AG09309 (cell line): Measurements from ENCODE around the gene PLEKHG2.
A peak's percentile ranks its signal among the peaks of the same experiment; 100 is the strongest.

Source experiments
- DNase-seq: peaks from one replicate; pipeline ENCODE4 v3.0.0-alpha.2; 2010; ENCODE audit warnings: low read depth
- H3K4me3 ChIP-seq: 2 replicates; pipeline ENCODE4 v1.5.1; 2011; ENCODE audit warnings: mild to moderate bottlenecking, low read depth, low read length, moderate library complexity; ENCODE audit not compliant: control insufficient read depth
- TF ChIP-seq, protein P1 (sequence below): IDR thresholded peaks from 2 replicates; pipeline ENCODE4 v1.5.1; 2011; ENCODE audit warnings: mild to moderate bottlenecking, low read depth, low read length, inconsistent platforms; ENCODE audit not compliant: insufficient read depth, control insufficient read depth; ENCODE audit errors: missing control alignments

PLEKHG2 gene

DNA sequence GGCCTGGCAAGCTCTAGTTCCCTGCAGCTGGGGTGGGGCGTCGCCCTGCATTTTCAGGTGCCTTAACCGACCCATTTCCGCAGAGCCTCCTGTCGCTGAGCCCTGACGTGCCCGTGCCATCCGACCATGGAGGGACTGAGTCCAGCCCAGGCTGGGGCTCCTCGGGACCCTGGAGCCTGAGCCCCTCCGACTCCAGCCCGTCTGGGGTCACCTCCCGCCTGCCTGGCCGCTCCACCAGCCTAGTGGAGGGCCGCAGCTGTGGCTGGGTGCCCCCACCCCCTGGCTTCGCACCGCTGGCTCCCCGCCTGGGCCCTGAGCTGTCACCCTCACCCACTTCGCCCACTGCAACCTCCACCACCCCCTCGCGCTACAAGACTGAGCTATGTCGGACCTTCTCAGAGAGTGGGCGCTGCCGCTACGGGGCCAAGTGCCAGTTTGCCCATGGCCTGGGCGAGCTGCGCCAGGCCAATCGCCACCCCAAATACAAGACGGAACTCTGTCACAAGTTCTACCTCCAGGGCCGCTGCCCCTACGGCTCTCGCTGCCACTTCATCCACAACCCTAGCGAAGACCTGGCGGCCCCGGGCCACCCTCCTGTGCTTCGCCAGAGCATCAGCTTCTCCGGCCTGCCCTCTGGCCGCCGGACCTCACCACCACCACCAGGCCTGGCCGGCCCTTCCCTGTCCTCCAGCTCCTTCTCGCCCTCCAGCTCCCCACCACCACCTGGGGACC, 4.6 kb upstream of the PLEKHG2 start:
- DNase-seq = no peak
- TF ChIP-seq, protein P1, sequence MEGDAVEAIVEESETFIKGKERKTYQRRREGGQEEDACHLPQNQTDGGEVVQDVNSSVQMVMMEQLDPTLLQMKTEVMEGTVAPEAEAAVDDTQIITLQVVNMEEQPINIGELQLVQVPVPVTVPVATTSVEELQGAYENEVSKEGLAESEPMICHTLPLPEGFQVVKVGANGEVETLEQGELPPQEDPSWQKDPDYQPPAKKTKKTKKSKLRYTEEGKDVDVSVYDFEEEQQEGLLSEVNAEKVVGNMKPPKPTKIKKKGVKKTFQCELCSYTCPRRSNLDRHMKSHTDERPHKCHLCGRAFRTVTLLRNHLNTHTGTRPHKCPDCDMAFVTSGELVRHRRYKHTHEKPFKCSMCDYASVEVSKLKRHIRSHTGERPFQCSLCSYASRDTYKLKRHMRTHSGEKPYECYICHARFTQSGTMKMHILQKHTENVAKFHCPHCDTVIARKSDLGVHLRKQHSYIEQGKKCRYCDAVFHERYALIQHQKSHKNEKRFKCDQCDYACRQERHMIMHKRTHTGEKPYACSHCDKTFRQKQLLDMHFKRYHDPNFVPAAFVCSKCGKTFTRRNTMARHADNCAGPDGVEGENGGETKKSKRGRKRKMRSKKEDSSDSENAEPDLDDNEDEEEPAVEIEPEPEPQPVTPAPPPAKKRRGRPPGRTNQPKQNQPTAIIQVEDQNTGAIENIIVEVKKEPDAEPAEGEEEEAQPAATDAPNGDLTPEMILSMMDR = no peak
- H3K4me3 ChIP-seq = peak overlapping the region; percentile 88

DNA sequence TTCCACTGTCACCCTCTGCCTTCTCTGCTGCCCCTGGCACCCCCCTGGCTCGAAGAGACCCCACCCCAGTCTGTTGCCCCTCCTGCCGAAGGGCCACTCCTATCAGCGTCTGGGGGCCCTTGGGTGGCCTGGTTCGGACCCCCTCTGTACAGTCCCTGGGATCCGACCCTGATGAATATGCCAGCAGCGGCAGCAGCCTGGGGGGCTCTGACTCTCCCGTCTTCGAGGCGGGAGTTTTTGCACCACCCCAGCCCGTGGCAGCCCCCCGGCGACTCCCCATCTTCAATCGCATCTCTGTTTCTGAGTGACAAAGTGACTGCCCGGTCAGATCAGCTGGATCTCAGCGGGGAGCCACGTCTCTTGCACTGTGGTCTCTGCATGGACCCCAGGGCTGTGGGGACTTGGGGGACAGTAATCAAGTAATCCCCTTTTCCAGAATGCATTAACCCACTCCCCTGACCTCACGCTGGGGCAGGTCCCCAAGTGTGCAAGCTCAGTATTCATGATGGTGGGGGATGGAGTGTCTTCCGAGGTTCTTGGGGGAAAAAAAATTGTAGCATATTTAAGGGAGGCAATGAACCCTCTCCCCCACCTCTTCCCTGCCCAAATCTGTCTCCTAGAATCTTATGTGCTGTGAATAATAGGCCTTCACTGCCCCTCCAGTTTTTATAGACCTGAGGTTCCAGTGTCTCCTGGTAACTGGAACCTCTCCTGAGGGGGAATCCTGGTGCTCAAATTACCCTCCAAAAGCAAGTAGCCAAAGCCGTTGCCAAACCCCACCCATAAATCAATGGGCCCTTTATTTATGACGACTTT, 3.9 kb upstream of the PLEKHG2 start:
- DNase-seq = no peak

DNA sequence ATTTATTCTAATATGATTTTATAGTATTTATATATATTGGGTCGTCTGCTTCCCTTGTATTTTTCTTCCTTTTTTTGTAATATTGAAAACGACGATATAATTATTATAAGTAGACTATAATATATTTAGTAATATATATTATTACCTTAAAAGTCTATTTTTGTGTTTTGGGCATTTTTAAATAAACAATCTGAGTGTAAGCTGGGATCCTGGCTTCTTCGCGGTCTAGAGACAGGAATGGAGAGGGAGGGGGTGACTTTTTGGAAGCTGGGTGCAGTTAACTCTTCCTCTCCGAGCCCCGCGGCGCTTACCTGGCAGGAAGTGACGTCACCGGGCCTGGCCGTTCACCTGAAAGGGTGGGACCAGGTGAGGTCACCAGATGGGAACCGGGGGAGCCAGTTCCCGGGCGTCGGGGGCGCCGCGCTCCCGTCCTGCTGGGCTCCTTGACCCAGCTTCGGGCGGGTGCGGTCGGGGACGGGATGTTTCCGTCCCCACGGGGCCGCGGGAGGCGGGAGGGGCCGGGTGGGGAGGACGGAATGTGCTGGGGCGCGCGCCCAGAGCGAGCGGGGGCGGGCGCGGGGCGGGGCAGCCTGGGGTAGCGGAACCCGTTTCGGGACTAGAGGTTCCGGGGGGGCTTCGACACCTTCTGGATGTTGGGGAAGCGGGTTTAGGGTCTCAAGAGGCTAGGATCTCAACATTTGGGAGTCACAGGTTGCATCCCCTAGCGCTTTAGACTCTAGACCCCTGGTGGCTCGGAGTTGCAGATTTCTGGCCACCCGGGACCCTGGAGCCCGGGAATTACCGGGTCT, 3.1 kb upstream of the PLEKHG2 start:
- no peak for DNase-seq
- TF ChIP-seq, protein P1 = no peak

More for the DNA sequence above, 3.9 kb upstream of the PLEKHG2 start:
- TF ChIP-seq, protein P1 = no peak
- peak overlapping the region; percentile 88 for H3K4me3 ChIP-seq

DNA sequence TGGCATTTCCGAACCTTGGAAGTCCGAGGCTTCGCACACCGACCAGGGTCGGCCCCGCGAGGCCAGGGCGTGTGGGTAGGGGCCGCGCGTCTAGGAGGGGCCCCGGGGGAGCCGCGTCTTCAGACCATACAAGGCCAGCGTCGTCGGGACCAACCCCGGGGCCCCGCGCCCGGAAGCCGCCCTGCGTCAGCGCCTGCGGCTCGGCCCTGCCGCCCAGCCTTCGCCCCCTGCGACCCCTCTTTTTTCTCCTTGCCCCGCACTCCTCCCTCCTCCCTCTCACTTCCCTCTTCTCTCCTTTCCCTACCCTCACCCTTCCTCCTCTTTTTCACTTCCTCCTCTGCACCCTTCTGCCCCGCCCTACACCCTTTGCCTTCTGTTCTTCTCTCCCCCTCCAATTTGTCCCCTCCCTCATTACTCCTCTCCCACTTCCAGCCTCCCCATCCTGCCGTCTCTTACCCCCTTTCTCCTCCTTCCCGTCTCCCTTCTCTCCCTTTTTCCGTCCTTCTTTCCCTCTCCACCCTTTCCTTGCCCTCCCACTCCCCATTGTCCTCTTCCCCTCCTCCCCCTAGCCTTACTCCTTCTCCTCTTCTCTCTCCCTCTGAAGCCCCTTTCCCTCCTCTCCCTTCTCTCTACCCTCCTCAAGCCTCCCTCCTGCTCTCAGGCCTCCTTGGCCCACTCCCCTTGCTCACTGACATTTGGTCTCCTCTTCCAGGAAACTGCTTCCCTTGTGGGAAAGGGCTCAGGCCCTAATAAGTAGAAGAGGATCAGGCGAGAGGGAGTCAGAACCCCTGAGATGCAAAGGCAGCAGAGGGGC, 2.2 kb upstream of the PLEKHG2 start:
- peak overlapping the region; percentile 88 for H3K4me3 ChIP-seq
- TF ChIP-seq, protein P1 = no peak
- DNase-seq = no peak

More for the DNA sequence above, 3.1 kb upstream of the PLEKHG2 start:
- H3K4me3 ChIP-seq = peak overlapping the region; percentile 88

DNA sequence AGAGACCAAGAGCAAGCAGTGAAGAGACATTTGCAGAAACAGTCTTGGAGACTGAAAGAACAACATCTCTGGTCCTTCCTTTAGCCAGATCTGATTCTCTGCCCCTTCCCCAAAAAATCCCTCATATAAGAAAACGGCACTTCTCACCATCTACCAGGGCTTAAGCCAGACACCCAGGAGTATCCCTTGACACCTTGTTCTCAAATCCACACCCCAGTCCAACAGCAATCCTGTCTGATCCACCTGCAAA, 1.7 kb upstream of the PLEKHG2 start:
- DNase-seq = no peak
- TF ChIP-seq, protein P1 = no peak
- no peak overlapping the region for H3K4me3 ChIP-seq
